Measurements from ENCODE around the gene FBRS.
"Not testable (repeated sequence)": the region's sequence is repeated elsewhere in the genome, so short reads cannot be mapped to it uniquely, and the experiment has no call there.

Gene FBRS

GRCh38 chr16:30657866-30658730 lies at the start of gene FBRS:
FBRS (plus strand) TSS chr16:30658431; CDS start chr16:30659519, 1,088 bp downstream.
- peak; percentile 99 to 100 (median 100) for DNase-seq
- intact Hi-C loops (cut with DNase I): loop anchor here (1.0 to 5.0 kb wide), 3 partner anchors 8 to 131 kb away; partner anchors contain the start of genes PRR14 and ZNF768

DNA sequence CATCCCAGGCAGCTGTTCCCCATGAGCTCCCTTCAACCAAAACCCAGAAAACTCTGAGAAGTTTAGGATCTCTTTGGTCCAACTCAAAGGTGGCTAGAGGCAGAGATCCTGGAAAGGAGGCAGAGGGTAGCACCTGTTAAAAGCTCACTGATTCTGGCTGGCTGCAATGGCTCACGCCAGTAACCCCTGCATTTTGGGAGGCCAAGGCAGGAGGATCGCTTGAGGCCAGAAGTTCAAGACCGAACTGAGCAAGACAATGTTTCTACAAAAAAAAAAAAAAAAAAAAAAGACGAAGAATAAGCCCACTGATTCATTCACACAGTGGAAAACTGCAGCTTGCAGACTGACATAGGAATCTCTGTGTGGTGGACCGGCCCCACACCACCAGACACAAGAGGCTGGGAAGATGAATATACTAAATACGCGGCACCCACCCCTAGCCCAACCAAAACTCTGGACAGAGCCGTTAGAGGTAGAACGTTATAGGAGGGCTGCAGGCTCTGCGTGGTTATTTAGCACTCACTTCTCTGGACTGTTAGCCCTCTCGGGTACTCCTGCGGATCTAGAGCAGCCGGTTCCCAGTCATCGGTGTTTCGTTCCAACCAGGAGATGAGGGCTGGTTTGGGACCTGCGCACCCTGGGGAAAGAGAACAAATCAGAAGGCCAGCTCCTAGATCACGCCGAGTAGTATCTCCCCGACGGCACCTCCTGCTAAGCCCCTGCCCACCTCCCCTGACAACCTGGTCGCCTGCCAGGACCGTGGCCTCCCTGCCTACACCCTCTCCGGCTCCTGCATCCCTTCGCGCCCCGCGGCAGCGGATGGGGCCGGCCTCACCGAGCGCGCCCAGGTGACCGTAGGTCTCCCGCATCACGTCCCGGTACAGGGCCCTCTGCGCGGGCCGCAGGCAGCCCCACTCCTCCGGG lies 49.0 kb upstream of the FBRS start:
- intact Hi-C loops (cut with DNase I): no loop called here

DNA sequence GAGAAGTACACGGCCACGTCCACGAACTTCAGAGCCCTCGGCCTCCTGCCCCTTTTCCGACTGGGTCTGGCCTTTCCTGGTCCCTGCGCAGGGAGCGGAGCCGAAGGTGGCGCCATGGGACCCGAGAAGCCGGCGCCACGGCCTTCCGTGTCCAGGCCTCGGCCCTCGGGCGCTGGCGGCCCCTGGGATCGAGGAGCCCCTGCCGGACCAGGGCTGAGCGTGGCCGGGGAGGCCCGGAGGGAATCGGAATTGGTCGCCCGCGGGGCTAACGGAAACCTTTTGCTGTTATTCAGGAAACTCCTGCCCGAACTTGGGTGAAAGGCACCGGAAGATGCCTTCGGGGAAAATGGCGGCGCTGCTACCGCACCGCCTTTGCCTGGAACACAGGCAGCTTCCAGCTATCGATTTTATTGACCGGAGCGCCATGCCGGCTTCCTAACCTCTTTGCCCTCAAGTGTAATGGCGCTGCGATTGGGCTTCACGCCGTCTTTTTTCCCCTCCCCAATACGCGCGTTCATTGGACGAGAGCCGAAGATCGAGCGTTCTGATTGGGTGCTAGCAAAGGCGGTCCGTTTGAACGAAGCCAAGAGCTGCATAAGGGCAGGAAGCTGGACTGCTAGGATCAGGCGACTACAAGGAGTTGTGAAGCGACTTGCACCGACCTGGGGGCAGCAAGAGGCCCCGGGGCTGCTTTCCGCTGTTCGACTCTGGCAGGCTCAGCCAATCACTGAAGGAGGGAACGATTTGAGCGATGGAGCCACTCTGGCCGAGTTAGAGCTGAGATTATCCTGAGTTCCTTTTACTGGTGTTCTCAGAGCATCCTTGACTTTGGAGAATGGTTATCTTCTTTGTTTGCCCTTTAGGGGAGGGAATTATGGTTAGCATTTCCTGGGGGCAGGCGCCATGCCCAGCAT lies 48.0 kb upstream of the FBRS start, which contains the start of gene ZNF689:
Gene ZNF689, minus strand, starts transcription at position 464 of the 914 bp plus-strand sequence. Its CDS starts 348 bp downstream, at position 116.
- intact Hi-C loops (cut with DNase I): no loop called here
- peak; percentile 93 to 99 (median 98) for DNase-seq

More for the DNA sequence above, 49.0 kb upstream of the FBRS start:
- DNase-seq: peak; percentile 29 to 92 (median 46)

DNA sequence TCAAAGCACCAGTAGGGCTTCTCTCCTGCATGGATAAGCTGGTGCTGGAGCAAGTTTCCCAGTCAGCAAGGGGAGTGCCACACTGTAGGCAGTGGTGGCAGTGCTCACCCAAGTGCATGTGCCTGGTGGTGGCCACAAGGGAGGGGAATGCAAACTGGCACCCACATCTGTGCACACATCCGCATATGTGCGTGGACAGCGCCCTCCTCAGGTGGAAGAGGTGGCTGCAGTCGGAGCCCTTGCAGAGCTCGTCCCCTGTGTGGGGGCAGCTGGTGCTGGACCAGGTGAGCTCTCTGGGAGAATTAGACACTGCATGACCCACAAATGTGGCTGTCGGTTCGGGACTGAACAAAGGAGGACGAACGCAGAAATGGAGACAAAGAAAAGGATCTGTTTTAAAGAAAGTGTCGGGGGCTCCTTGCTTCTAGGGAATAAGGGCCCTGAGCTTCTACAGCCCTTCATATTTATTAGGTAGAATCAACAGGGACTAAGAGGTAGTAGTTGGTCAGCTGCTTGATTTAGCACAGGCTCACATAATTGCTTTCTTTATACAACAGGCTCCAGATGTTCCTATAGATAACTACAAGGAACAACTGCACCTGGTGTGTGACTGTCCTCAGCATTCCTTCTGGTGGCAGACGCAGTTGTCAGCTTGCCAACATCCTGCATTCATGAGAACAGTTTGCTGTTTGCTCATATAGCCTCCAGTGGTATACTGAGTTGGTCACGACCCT lies 42.7 kb upstream of the FBRS start:
- DNase-seq: peak in 7 of 10 donors; percentile 41 to 92 (median 55)

DNA sequence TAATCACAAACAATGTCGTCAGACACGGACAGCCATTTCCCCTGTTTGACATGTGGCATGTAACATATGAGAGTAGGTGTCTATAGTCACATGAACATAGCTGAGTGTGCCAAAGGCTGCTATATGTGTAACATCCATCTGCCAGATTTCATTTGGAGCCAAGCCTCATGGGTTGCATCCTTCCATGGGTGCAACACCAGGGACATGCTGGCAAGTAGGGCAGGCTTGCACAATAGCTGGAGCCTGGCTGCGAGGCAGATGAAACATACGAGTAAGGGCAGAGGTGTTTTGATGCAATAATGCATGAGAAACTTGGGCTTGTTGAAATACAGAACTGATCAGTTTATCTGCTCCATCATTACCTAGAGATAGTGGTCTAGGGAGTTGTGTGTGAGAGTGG lies 39.0 kb upstream of the FBRS start:
- intact Hi-C loops (cut with DNase I): no loop called here
- peak in 2 of 10 donors; percentile 15 to 82 for DNase-seq

More for the DNA sequence above, 42.7 kb upstream of the FBRS start:
- intact Hi-C loops (cut with DNase I): no loop called here

- no peak for DNase-seq
- intact Hi-C loops (cut with DNase I): no loop called here
These were observed 38.6 kb upstream of the FBRS start for GRCh38 chr16:30619638-30620037.

GRCh38 chr16:30620169-30620568 lies 38.1 kb upstream of the FBRS start:
- no peak for DNase-seq
- intact Hi-C loops (cut with DNase I): no loop called here

DNA sequence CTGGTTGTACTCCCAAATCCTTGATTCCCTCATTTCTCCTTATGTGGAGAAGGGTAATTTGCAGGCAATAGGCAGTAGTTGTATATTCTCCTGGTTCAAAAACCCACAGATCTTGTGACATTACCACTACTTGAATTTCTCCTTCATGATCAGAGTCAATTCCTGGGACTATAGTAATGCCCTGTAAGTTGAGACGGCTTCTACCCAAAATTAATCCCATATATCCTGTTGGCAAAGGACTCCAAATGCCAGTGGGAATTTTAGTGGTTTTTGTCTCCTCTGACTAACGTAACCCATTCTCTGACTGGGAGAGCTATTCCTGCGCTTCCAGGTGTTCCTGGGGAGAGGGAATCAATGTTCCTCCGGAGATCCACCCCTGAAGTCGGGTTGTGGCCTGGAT lies 36.5 kb upstream of the FBRS start:
- no peak for DNase-seq
- intact Hi-C loops (cut with DNase I): no loop called here

GRCh38 chr16:30622455-30623032 lies 35.7 kb upstream of the FBRS start:
- DNase-seq: peak in 1 of 10 donors; percentile 13
- intact Hi-C loops (cut with DNase I): no loop called here

DNA sequence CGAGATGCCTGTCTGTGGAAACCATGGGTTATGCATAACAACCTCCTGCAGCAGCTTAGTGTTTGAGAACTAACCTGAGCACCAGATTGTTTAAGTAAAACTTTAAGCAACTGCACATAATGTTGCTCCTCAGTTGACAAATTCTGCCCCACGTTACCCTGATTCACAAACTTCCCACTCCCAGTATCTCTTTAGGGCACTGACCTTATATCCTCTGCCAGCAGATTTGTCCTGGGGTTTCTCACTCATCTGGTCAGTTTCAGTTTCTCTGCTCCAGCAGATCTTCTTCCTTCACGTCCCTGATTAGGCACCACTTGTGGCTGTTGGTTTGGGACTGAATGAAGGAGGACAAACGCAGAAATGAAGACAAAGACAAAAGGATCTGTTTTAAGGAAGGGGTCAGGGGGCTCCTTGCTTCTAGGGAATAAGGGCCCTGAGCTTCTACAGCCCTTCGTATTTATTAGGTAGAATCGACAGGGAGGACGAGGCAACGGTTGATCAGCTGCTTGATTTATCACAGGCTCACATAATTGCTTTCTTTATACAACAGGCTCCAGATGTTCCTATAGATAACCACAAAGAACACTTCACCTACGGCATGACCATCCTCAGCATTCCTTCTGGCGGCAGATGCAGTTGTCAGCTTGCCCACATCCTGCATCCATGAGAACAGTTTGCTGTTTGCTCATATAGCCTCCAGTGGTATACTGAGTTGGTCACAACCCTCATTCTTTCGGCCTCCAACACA lies 34.5 kb upstream of the FBRS start:
- intact Hi-C loops (cut with DNase I): no loop called here
- no peak for DNase-seq

DNA sequence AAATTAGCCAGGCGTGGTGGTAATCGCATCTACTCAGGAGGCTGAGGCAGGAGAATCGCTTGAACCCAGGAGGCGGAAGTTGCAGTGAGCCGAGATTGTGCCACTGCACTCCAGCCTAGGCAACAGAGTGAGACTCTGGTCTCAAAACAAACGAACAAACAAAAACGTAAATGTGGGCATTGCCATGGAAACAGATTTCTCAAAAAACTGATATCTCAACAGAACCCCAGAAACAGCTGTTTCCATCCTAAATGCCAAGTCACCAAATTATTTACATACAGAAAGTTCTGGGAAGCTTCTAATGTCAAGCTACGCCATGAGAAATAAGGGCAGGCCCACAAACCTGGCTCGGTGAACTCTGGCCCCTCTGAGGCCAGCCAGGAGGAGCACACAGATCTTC lies 32.0 kb upstream of the FBRS start:
- DNase-seq: no peak
- intact Hi-C loops (cut with DNase I): loop anchor here (5.0 kb wide), 1 partner anchor 39 kb away; the partner anchor contains the start of gene ZNF785

- DNase-seq: peak; percentile 67 to 97 (median 91)
- intact Hi-C loops (cut with DNase I): loop anchor here (5.0 kb wide), 1 partner anchor 42 kb away; the partner anchor contains the start of gene ZNF785
These were observed 29.3 kb upstream of the FBRS start for GRCh38 chr16:30628628-30629540.

- DNase-seq: peak in 2 of 10 donors; percentile 14 to 24
These were observed 25.8 kb upstream of the FBRS start for GRCh38 chr16:30632454-30632853.

GRCh38 chr16:30633526-30633925 lies 24.7 kb upstream of the FBRS start:
- peak in 1 of 10 donors; percentile 54 for DNase-seq
- intact Hi-C loops (cut with DNase I): no loop called here

More at GRCh38 chr16:30632454-30632853, 25.8 kb upstream of the FBRS start:
- intact Hi-C loops (cut with DNase I): not testable (repeated sequence)

DNA sequence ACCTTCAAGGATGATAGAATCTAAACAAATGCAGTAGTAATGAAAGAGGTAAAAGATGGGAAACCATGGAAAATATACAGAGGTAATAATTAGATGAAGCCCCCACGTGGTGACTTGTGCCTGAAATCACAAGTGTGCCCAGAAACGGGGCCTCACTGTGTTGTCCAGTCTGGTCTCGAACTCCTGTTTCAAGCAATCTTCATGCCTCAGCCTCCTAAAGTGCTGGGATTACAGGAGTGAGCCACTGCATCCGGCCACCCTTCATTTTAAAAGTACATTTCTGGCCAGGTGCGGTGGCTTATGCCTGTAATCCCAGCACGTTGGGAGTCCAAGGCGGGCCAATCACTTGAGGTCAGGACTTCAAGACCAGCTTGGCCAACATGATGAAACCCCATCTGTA lies 21.6 kb upstream of the FBRS start:
- intact Hi-C loops (cut with DNase I): no loop called here
- DNase-seq: no peak

- intact Hi-C loops (cut with DNase I): not testable (repeated sequence)
These were observed 21.1 kb upstream of the FBRS start for GRCh38 chr16:30637139-30637538.

GRCh38 chr16:30637944-30638343 lies 20.3 kb upstream of the FBRS start:
- intact Hi-C loops (cut with DNase I): no loop called here
- DNase-seq: peak in 1 of 10 donors; percentile 3

More at GRCh38 chr16:30637139-30637538, 21.1 kb upstream of the FBRS start:
- DNase-seq: peak in 1 of 10 donors; percentile 24

Measured in posterior cingulate gyrus (tissue), 11 donors.